Trophoblast cell (in vitro differentiated cells and primary cell): Measurements from ENCODE around the gene PPDPF. TPM values are rescaled to one million over a fixed set of nuclear protein-coding genes. Genes with fewer than 3 reads are reported as not detected.

Experiments
- DNase-seq, 2 donors: peaks; one replicate each; pipeline ENCODE4 v3.0.0-alpha.2; 2016
- H2AFZ ChIP-seq: 2 replicates; pipeline ENCODE4 v1.6.1; 2013; ENCODE audit warnings: low read length, moderate library complexity, mild to moderate bottlenecking; ENCODE audit not compliant: insufficient read depth, poor library complexity
- H2AK5ac ChIP-seq: 2 replicates; pipeline ENCODE4 v1.6.1; 2013; ENCODE audit warnings: mild to moderate bottlenecking, low read length
- H2BK120ac ChIP-seq: 2 replicates; pipeline ENCODE4 v1.6.1; 2013; ENCODE audit warnings: low read length, mild to moderate bottlenecking, moderate library complexity; ENCODE audit not compliant: insufficient read depth, poor library complexity
- H2BK12ac ChIP-seq: 2 replicates; pipeline ENCODE4 v1.6.1; 2013; ENCODE audit warnings: mild to moderate bottlenecking, low read length, moderate library complexity
- H2BK5ac ChIP-seq: 2 replicates; pipeline ENCODE4 v1.6.1; 2013; ENCODE audit warnings: low read length, low read depth, moderate library complexity, mild to moderate bottlenecking; ENCODE audit not compliant: poor library complexity
- H3K14ac ChIP-seq: 2 replicates; pipeline ENCODE4 v1.6.1; 2013; ENCODE audit warnings: mild to moderate bottlenecking, low read length
- H3K18ac ChIP-seq: 2 replicates; pipeline ENCODE4 v1.6.1; 2013; ENCODE audit warnings: mild to moderate bottlenecking, low read length
- H3K23ac ChIP-seq: 2 replicates; pipeline ENCODE4 v1.6.1; 2013; ENCODE audit warnings: low read length
- H3K27ac ChIP-seq: 2 replicates; pipeline ENCODE4 v1.5.1; 2013; ENCODE audit warnings: low read depth, mild to moderate bottlenecking, inconsistent platforms, low read length, moderate library complexity
- H3K27me3 ChIP-seq: 2 replicates; pipeline ENCODE4 v1.6.1; 2013; ENCODE audit warnings: inconsistent platforms, mild to moderate bottlenecking, low read length, moderate library complexity; ENCODE audit not compliant: insufficient read depth
- H3K36me3 ChIP-seq, 2 experiments: 1 replicate in 1 of 2; 2 replicates in 1 of 2; pipeline ENCODE4 v1.6.1; 2013; ENCODE audit warnings: low read length in 2 of 2, mild to moderate bottlenecking in 2 of 2, moderate library complexity in 1 of 2; ENCODE audit not compliant: insufficient read depth in 2 of 2, control insufficient read depth in 1 of 2
- H3K4ac ChIP-seq: 2 replicates; pipeline ENCODE4 v1.6.1; 2013; ENCODE audit warnings: low read depth, mild to moderate bottlenecking, low read length, moderate library complexity
- H3K4me1 ChIP-seq, 2 experiments: 1 replicate in 1 of 2; 2 replicates in 1 of 2; pipeline ENCODE4 v1.6.1; 2013; ENCODE audit warnings: low read length in 2 of 2, mild to moderate bottlenecking in 2 of 2, moderate library complexity in 1 of 2; ENCODE audit not compliant: insufficient read depth in 2 of 2, control insufficient read depth in 1 of 2
- H3K4me2 ChIP-seq: 2 replicates; pipeline ENCODE4 v1.6.1; 2013; ENCODE audit warnings: inconsistent platforms, mild to moderate bottlenecking, low read length, moderate library complexity
- H3K4me3 ChIP-seq: 2 replicates; pipeline ENCODE4 v1.5.1; 2013; ENCODE audit warnings: mild to moderate bottlenecking, low read depth, low read length, inconsistent platforms
- H3K79me1 ChIP-seq: one replicate; pipeline ENCODE4 v1.6.1; 2013; ENCODE audit warnings: low read length
- H3K79me2 ChIP-seq: 2 replicates; pipeline ENCODE4 v1.6.1; 2013; ENCODE audit warnings: low read length, mild to moderate bottlenecking; ENCODE audit not compliant: control insufficient read depth, insufficient read depth, poor library complexity
- H3K9ac ChIP-seq: 2 replicates; pipeline ENCODE4 v1.6.1; 2013; ENCODE audit warnings: mild to moderate bottlenecking, low read length
- H3K9me3 ChIP-seq: 2 replicates; pipeline ENCODE4 v1.6.1; 2013; ENCODE audit warnings: low read depth, mild to moderate bottlenecking, control low read depth, inconsistent platforms, low read length; ENCODE audit not compliant: insufficient read depth
- H4K12ac ChIP-seq: 2 replicates; pipeline ENCODE4 v1.6.1; 2013; ENCODE audit warnings: low read depth, mild to moderate bottlenecking, low read length, moderate library complexity
- H4K8ac ChIP-seq: 2 replicates; pipeline ENCODE4 v1.6.1; 2013; ENCODE audit warnings: low read depth, mild to moderate bottlenecking, low read length, moderate library complexity
- H4K91ac ChIP-seq: one replicate; pipeline ENCODE4 v1.6.1; 2013; ENCODE audit warnings: low read depth, mild to moderate bottlenecking, low read length, moderate library complexity
- WGBS: extraction: QIAGEN DNeasy Blood & Tissue Kit; methylation state at CpG from one replicate; pipeline ENCODE4 v1.1.7; 2013; ENCODE audit warnings: missing lambda C conversion rate; ENCODE audit not compliant: insufficient read length, insufficient coverage; ENCODE audit errors: extremely low coverage; 5-methylcytosine and 5-hydroxymethylcytosine counted together
- polyA plus RNA-seq: library from polyadenylated mRNA; stranded (reverse); fragments of 200-250 nt; gene quantifications from 2 replicates; pipeline ENCODE4 v1.2.3, GENCODE V29; 2013

PPDPF gene
- polyA plus RNA-seq = 330 and 341 TPM in 2 replicates

DNA sequence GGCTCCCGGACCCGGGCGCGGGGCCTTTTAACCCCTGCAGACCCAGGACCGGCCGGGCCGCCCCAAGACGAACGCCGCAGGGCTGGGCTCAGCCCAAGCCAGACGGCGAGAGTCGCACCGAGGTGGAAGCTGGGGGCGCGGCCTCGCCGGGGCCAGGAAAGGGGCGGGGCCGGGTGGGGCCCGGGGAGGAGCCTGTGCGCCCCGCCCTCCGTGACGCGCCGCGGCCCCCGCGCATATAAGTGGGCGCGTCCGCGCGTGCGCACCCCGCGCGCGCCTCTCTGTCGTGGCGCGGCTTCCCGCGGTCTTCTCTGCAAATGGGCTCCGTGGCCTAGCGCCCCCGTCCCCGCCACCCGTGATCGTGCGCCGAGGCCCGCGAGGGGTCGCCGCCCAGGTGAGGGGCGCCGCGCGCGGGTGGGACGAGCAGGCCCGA, at the start of gene PPDPF:
TSS of gene PPDPF (plus strand) at position 262 of the 430 bp plus-strand sequence. CDS start 544 bp downstream, outside the sequence.
- Histone ChIP-seq H3K4me2 (peak within 1 kb of the TSS; percentile 99), H3K4me3 (peak within 1 kb of the TSS; percentile 96), H3K27me3 (no peaks in the 10 kb centered on the region), H2AFZ (peak within 1 kb of the TSS; percentile 89), H3K14ac (peak within 1 kb of the TSS; percentile 76), H3K4ac (peak within 1 kb of the TSS; percentile 41), H2BK5ac (peak within 1 kb of the TSS; percentile 68), H4K91ac (peak within 1 kb of the TSS; percentile 77), H3K4me1 (peaks cover 19 to 28% of the 10 kb centered on the region in 2 experiments), H3K79me2 (peaks cover 16% of the 10 kb centered on the region), H4K12ac (peak within 1 kb of the TSS; percentile 84), H2BK120ac (peak within 1 kb of the TSS; percentile 26), H2AK5ac (peak within 1 kb of the TSS; percentile 71), H2BK12ac (no peak within 1 kb of the TSS), H3K27ac (peak within 1 kb of the TSS; percentile 82), H3K36me3 (peaks cover 19% of the 10 kb centered on the region in 2 experiments), H3K79me1 (peaks cover 13% of the 10 kb centered on the region), H4K8ac (peak within 1 kb of the TSS; percentile 82), H3K9me3 (peaks cover 10% of the 10 kb centered on the region), H3K9ac (peak within 1 kb of the TSS; percentile 86), H3K23ac (no peak within 1 kb of the TSS), H3K18ac (peak within 1 kb of the TSS; percentile 77)
- no CpG with 5 or more reads among the region's 64 CpGs for WGBS
- peak; percentile 18 to 57 for DNase-seq

GRCh38 chr20:63471002-63471716, 49.4 kb upstream of the PPDPF start:
- no peak overlapping the region for H2BK5ac ChIP-seq
- H3K27me3 ChIP-seq = peaks cover 24% of the 10 kb centered on the region
- no peak overlapping the region for H4K8ac ChIP-seq
- H3K79me1 ChIP-seq = no peaks in the 10 kb centered on the region
- H3K9me3 ChIP-seq = peaks cover 1% of the 10 kb centered on the region
- H3K4me1 ChIP-seq = peaks cover 5% of the 10 kb centered on the region in 2 experiments
- no peak overlapping the region for H3K4me2 ChIP-seq
- H3K36me3 ChIP-seq = no peaks in the 10 kb centered on the region
- H3K14ac ChIP-seq = no peak overlapping the region
- H3K79me2 ChIP-seq = no peaks in the 10 kb centered on the region
- no peak overlapping the region for H2BK12ac ChIP-seq
- no peak overlapping the region for H3K4me3 ChIP-seq
- H4K91ac ChIP-seq = no peak overlapping the region
- no peak overlapping the region for H2AK5ac ChIP-seq
- H2AFZ ChIP-seq = no peak overlapping the region
- H3K23ac ChIP-seq = no peak overlapping the region
- no peak overlapping the region for H3K27ac ChIP-seq
- H3K9ac ChIP-seq = no peak overlapping the region
- H2BK120ac ChIP-seq = no peak overlapping the region
- DNase-seq = no peak
- no CpG with 5 or more reads among the region's 46 CpGs for WGBS
- H3K18ac ChIP-seq = no peak overlapping the region
- H3K4ac ChIP-seq = no peak overlapping the region
- H4K12ac ChIP-seq = no peak overlapping the region

GRCh38 chr20:63471717-63471980, 48.9 kb upstream of the PPDPF start:
- Histone ChIP-seq H4K91ac (no peak overlapping the region), H3K14ac (no peak overlapping the region), H3K4me1 (peaks cover 5% of the 10 kb centered on the region in 2 experiments), H2BK12ac (no peak overlapping the region), H2AK5ac (no peak overlapping the region), H3K4ac (no peak overlapping the region), H3K4me2 (peak overlapping the region; percentile 68), H2BK5ac (no peak overlapping the region), H4K8ac (no peak overlapping the region), H3K36me3 (no peaks in the 10 kb centered on the region), H3K23ac (no peak overlapping the region), H3K4me3 (peak overlapping the region; percentile 3), H3K27ac (no peak overlapping the region), H3K9ac (no peak overlapping the region), H2BK120ac (no peak overlapping the region), H3K79me1 (no peaks in the 10 kb centered on the region), H3K79me2 (no peaks in the 10 kb centered on the region), H3K27me3 (peaks cover 24% of the 10 kb centered on the region), H3K9me3 (peaks cover 1% of the 10 kb centered on the region), H4K12ac (no peak overlapping the region), H3K18ac (no peak overlapping the region), H2AFZ (no peak overlapping the region)
- DNase-seq = no peak
- WGBS = no CpG with 5 or more reads among the region's 27 CpGs

- no peak within 1 kb of the TSS for H2BK120ac ChIP-seq
- H2BK12ac ChIP-seq = no peak within 1 kb of the TSS
- H2AK5ac ChIP-seq = no peak within 1 kb of the TSS
- no peak within 1 kb of the TSS for H3K14ac ChIP-seq
- peaks cover 5% of the 10 kb centered on the region in 2 experiments for H3K4me1 ChIP-seq
- H3K79me2 ChIP-seq = no peaks in the 10 kb centered on the region
- H2AFZ ChIP-seq = no peak within 1 kb of the TSS
- H3K4me2 ChIP-seq = peak within 1 kb of the TSS; percentile 68
- no peak for DNase-seq
- no peak within 1 kb of the TSS for H3K27ac ChIP-seq
- H3K36me3 ChIP-seq = no peaks in the 10 kb centered on the region
- no peak within 1 kb of the TSS for H2BK5ac ChIP-seq
- peak within 1 kb of the TSS; percentile 3 for H3K4me3 ChIP-seq
- WGBS = no CpG with 5 or more reads among the region's 111 CpGs
- H3K9me3 ChIP-seq = peaks cover 1% of the 10 kb centered on the region
- no peak within 1 kb of the TSS for H3K4ac ChIP-seq
- H3K18ac ChIP-seq = no peak within 1 kb of the TSS
- H3K27me3 ChIP-seq = peaks cover 24% of the 10 kb centered on the region
- H3K23ac ChIP-seq = no peak within 1 kb of the TSS
- no peak within 1 kb of the TSS for H4K12ac ChIP-seq
- H3K79me1 ChIP-seq = no peaks in the 10 kb centered on the region
- H4K91ac ChIP-seq = no peak within 1 kb of the TSS
- no peak within 1 kb of the TSS for H4K8ac ChIP-seq
- H3K9ac ChIP-seq = no peak within 1 kb of the TSS
Measured at GRCh38 chr20:63471981-63472831, 48.4 kb upstream of the PPDPF start, which contains the start of gene KCNQ2. Gene KCNQ2, minus strand, starts transcription at chr20:63472655. Its CDS starts 192 bp downstream, at chr20:63472463.
